Glomerular visceral epithelial cell (primary cell): ENCODE measurements around the gene ELP5.

ENCODE experiments used
- DNase-seq: peaks from one replicate; pipeline ENCODE4 v3.0.0-alpha.2; 2016; ENCODE audit errors: extremely low spot score

Gene ELP5

GRCh38 chr17:7252176-7253043 lies at the start of gene ELP5:
Gene ELP5 (plus strand): TSS chr17:7252215. CDS start chr17:7252551, 336 bp downstream.
- DNase-seq = peak; percentile 93

- DNase-seq = no peak
Observed at GRCh38 chr17:7203391-7203790, 48.6 kb upstream of the ELP5 start.

GRCh38 chr17:7204336-7204735 lies 47.7 kb upstream of the ELP5 start:
- DNase-seq = no peak

GRCh38 chr17:7204828-7205461 lies 47.1 kb upstream of the ELP5 start:
- DNase-seq = no peak

- no peak for DNase-seq
Observed at GRCh38 chr17:7205561-7205960, 46.5 kb upstream of the ELP5 start.

GRCh38 chr17:7207120-7208001 lies 44.7 kb upstream of the ELP5 start:
- no peak for DNase-seq

GRCh38 chr17:7208027-7208571 lies 43.9 kb upstream of the ELP5 start:
- DNase-seq = no peak

- no peak for DNase-seq
Observed at GRCh38 chr17:7208754-7209460, 43.1 kb upstream of the ELP5 start.

GRCh38 chr17:7211491-7212273 lies 40.3 kb upstream of the ELP5 start:
- no peak for DNase-seq

- peak; percentile 72 for DNase-seq
Observed at GRCh38 chr17:7213895-7214299, 38.1 kb upstream of the ELP5 start.

- peak; percentile 98 for DNase-seq
Observed at GRCh38 chr17:7214300-7215135, 37.5 kb upstream of the ELP5 start.

- DNase-seq = no peak
Observed at GRCh38 chr17:7215136-7215638, 36.8 kb upstream of the ELP5 start.

GRCh38 chr17:7215652-7216180 lies 36.3 kb upstream of the ELP5 start:
- DNase-seq = no peak

- no peak for DNase-seq
Observed at GRCh38 chr17:7216242-7217112, 35.5 kb upstream of the ELP5 start.

- DNase-seq = peak; percentile 70
Observed at GRCh38 chr17:7217113-7217987, 34.7 kb upstream of the ELP5 start.

GRCh38 chr17:7218166-7218565 lies 33.8 kb upstream of the ELP5 start:
- no peak for DNase-seq

GRCh38 chr17:7218758-7219157 lies 33.3 kb upstream of the ELP5 start:
- no peak for DNase-seq
